PC-9 (cell line): ENCODE measurements around the gene MOB4.

Experiments used
- EZH2 ChIP-seq: fragments of 200-600 bp; sonication (generic); IDR thresholded peaks from 2 replicates; pipeline ENCODE4 v1.8.0; 2017; ENCODE audit warnings: antibody characterized with exemption, low read depth
- TF ChIP-seq, protein P1 (sequence below): fragments of 200-600 bp; sonication (generic); conservative IDR thresholded peaks from 2 replicates; pipeline ENCODE4 v1.6.1; 2017; ENCODE audit warnings: mixed run types, antibody characterized with exemption, mild to moderate bottlenecking, moderate library complexity

DNA sequence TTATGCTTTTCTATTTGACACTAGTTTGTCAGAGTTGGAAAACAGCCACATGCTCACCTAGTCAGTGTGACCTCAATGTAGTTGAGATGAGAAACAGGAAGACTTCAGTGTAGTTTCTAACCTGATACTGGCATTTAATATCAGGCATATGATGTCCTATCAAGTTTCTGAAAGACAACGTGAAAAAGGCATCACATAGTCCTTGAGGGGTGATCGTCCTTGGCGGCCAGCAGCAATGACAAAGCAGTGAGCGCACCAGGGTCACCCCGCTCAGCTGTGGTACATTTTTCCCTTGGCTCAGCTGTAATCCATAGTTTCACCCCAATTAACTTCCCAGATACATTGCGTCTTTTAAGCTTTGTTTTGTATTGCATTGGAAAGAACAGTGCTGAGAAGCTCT lies 11.4 kb upstream of the MOB4 start:
- no peak for TF ChIP-seq EZH2
- TF ChIP-seq, protein P1, sequence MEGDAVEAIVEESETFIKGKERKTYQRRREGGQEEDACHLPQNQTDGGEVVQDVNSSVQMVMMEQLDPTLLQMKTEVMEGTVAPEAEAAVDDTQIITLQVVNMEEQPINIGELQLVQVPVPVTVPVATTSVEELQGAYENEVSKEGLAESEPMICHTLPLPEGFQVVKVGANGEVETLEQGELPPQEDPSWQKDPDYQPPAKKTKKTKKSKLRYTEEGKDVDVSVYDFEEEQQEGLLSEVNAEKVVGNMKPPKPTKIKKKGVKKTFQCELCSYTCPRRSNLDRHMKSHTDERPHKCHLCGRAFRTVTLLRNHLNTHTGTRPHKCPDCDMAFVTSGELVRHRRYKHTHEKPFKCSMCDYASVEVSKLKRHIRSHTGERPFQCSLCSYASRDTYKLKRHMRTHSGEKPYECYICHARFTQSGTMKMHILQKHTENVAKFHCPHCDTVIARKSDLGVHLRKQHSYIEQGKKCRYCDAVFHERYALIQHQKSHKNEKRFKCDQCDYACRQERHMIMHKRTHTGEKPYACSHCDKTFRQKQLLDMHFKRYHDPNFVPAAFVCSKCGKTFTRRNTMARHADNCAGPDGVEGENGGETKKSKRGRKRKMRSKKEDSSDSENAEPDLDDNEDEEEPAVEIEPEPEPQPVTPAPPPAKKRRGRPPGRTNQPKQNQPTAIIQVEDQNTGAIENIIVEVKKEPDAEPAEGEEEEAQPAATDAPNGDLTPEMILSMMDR = no peak
